ENCODE data around the gene ZBTB7C. TPM values are rescaled to one million over a fixed set of nuclear protein-coding genes. Genes with fewer than 3 reads are reported as not detected.

The ZBTB7C gene
- total and polyA plus RNA-seq, 2 of the 4 experiments (the other 2 are of a cell fraction): not detected

- no peak overlapping the region for H2AK5ac ChIP-seq (ENCODE audit: low read depth, low read length)
- H2AK9ac ChIP-seq (replicated peaks; ENCODE audit: low read depth, low read length, poor library complexity): no peak overlapping the region
- H3K14ac ChIP-seq (replicated peaks; ENCODE audit: low read depth, low read length): no peak overlapping the region
- 0 out of 2 replicates have a peak, but pooled peaks cover 3% of the 10 kb centered on the region for H3K27me3 ChIP-seq (ENCODE audit: control insufficient read depth, insufficient read depth, low read length)
- dilution Hi-C loops (cut with HindIII; ENCODE audit: low sequenced_read_pairs, unreplicated experiment) (no loop called here), intact Hi-C loops (cut with micrococcal nuclease) (no loop called here), in situ Hi-C loops (cut with MboI; ENCODE audit: low sequenced_read_pairs) (no loop called here)
- ATAC-seq (ENCODE audit: low read depth) (no peak), DNase-seq (no peak)
- no peak overlapping the region for H3K4ac ChIP-seq (ENCODE audit: low read depth, low read length)
- H3K36me3 ChIP-seq (ENCODE audit: control insufficient read depth, insufficient read depth, low read length): no peaks in the 10 kb centered on the region
- H4K5ac ChIP-seq (ENCODE audit: low read depth, low read length): no peak overlapping the region
- no peak overlapping the region for H3K9ac ChIP-seq (ENCODE audit: low read depth, low read length)
- H3K4me1 ChIP-seq (ENCODE audit: control insufficient read depth, insufficient read depth, low read length): no peaks in the 10 kb centered on the region
- no peak overlapping the region for H4K8ac ChIP-seq (ENCODE audit: low read depth in 2 of 2, low read length in 2 of 2)
- no peaks in the 10 kb centered on the region for H3K79me1 ChIP-seq (ENCODE audit: low read depth in 1 of 2, low read length in 2 of 2)
- POLR2A ChIA-PET (ENCODE audit: unreplicated experiment): no interaction called here
- H2BK5ac ChIP-seq (ENCODE audit: low read depth, low read length, poor library complexity, severe bottlenecking): no peak overlapping the region
- no peaks in the 10 kb centered on the region for H3K9me3 ChIP-seq (ENCODE audit: control insufficient read depth, insufficient read depth, low read length)
- 30% methylated on average over 2 of the region's 2 CpGs; no CpG with 5 or more reads in 1 of the 2 experiments for WGBS, 2 experiments (ENCODE audit: extremely low coverage in 2 of 2, insufficient read length in 1 of 2)
- no peaks in the 10 kb centered on the region for H3K9me1 ChIP-seq (ENCODE audit: insufficient read depth, low read length)
- no peak overlapping the region for H3K4me3 ChIP-seq (ENCODE audit: insufficient read depth, low read depth, low read length)
- H2BK120ac ChIP-seq (ENCODE audit: low read depth, low read length): no peak overlapping the region
- H2BK15ac ChIP-seq (ENCODE audit: low read depth, low read length): no peak overlapping the region
- H4K91ac ChIP-seq (ENCODE audit: insufficient read depth, low read depth, low read length): no peak overlapping the region
- H3K23ac ChIP-seq (ENCODE audit: low read depth, low read length): no peak overlapping the region
- TF ChIP-seq POLR2A (IDR thresholded peaks at IDR 0.05; ENCODE audit: low read depth, low read length) (no peak), RFX5 (IDR thresholded peaks at IDR 0.05; ENCODE audit: low read depth, low read length) (no peak), FOS (IDR thresholded peaks at IDR 0.05; ENCODE audit: low read depth, low read length) (no peak), MAFK (IDR thresholded peaks at IDR 0.05; ENCODE audit: low read depth, low read length) (no peak), RAD21 (IDR thresholded peaks at IDR 0.05; ENCODE audit: low read length) (no peak), MXI1 (IDR thresholded peaks at IDR 0.05; ENCODE audit: borderline replicate concordance, low read depth, low read length) (no peak), ELK1 (IDR thresholded peaks at IDR 0.05; ENCODE audit: borderline replicate concordance, low read depth, low read length) (no peak), BHLHE40 (IDR thresholded peaks at IDR 0.05; ENCODE audit: low read depth, low read length) (no peak), CEBPB (IDR thresholded peaks at IDR 0.05; ENCODE audit: low read depth, low read length) (no peak), NFE2L2 (IDR thresholded peaks at IDR 0.05; ENCODE audit: low read depth, low read length) (no peak), CTCF (conservative IDR thresholded peaks at IDR 0.05; ENCODE audit: low read depth, low read length) (no peak), SMC3 (IDR thresholded peaks at IDR 0.05; ENCODE audit: low read depth, low read length) (no peak), USF2 (IDR thresholded peaks at IDR 0.05; ENCODE audit: low read depth, low read length) (no peak), MAZ (IDR thresholded peaks at IDR 0.05; ENCODE audit: borderline replicate concordance, low read depth, low read length) (no peak), RCOR1 (IDR thresholded peaks at IDR 0.05; ENCODE audit: insufficient replicate concordance, low read length) (no peak), CHD1 (IDR thresholded peaks at IDR 0.05; ENCODE audit: low read depth, low read length) (no peak)
- no peak overlapping the region for H3K56ac ChIP-seq (ENCODE audit: extremely low read depth, insufficient read depth, low read length)
- CTCF ChIA-PET: interaction anchor here (0.6 kb wide), 1 partner anchor 208 kb away, joined by 5 read pairs; no protein-coding TSS in a partner anchor
- H2AFZ ChIP-seq (replicated peaks; ENCODE audit: low read length, poor library complexity): no peak overlapping the region
- no peak overlapping the region for H3K27ac ChIP-seq (ENCODE audit: insufficient read depth, low read length)
- no peak overlapping the region for H3K4me2 ChIP-seq (ENCODE audit: low read depth, low read length)
- BruUV-seq (replicated peaks): no TSS peak
- no peak overlapping the region for H3K18ac ChIP-seq (ENCODE audit: low read depth, low read length)
- H4K20me1 ChIP-seq (ENCODE audit: insufficient read depth, low read length): no peaks in the 10 kb centered on the region
- no peak overlapping the region for H2BK20ac ChIP-seq (ENCODE audit: low read depth, low read length)
Measured at GRCh38 chr18:48236822-48237221, 172.4 kb downstream of the ZBTB7C start.
